DOHH2 (cell line): Measurements from ENCODE around the gene SIK3.

ENCODE experiments used
- H3F3A ChIP-seq: fragments of 200-600 bp; sonication (generic), shearing (Covaris generic); 2 replicates; pipeline ENCODE4 v1.6.0; 2016; ENCODE audit warnings: antibody characterized with exemption, mild to moderate bottlenecking; ENCODE audit not compliant: control insufficient read depth, insufficient read depth
- H3K27ac ChIP-seq: fragments of 200-600 bp; sonication (generic); 2 replicates; pipeline ENCODE4 v1.5.1; 2014; ENCODE audit warnings: low read depth, mild to moderate bottlenecking, low read length, moderate library complexity
- H3K27me3 ChIP-seq: fragments of 200-600 bp; sonication (generic); 2 replicates; pipeline ENCODE4 v1.6.1; 2014; ENCODE audit warnings: mild to moderate bottlenecking, low read length, mixed read lengths; ENCODE audit not compliant: control insufficient read depth
- H3K36me3 ChIP-seq: fragments of 200-600 bp; sonication (generic); 2 replicates; pipeline ENCODE4 v1.6.1; 2014; ENCODE audit warnings: mild to moderate bottlenecking, low read length, moderate library complexity, mixed read lengths; ENCODE audit not compliant: control insufficient read depth
- H3K4me1 ChIP-seq: fragments of 200-600 bp; sonication (generic); 2 replicates; pipeline ENCODE4 v1.6.1; 2014; ENCODE audit warnings: mild to moderate bottlenecking, low read length, mixed read lengths; ENCODE audit not compliant: control insufficient read depth
- H3K4me2 ChIP-seq: fragments of 200-600 bp; sonication (generic); 2 replicates; pipeline ENCODE4 v1.6.0; 2014; ENCODE audit warnings: mild to moderate bottlenecking, low read length, moderate library complexity
- H3K4me3 ChIP-seq: fragments of 200-600 bp; sonication (generic); 2 replicates; pipeline ENCODE4 v1.5.1; 2014; ENCODE audit warnings: mild to moderate bottlenecking, low read length, mixed read lengths
- H3K79me2 ChIP-seq: fragments of 200-600 bp; sonication (generic); 2 replicates; pipeline ENCODE4 v1.6.1; 2014; ENCODE audit warnings: mild to moderate bottlenecking, low read length, mixed read lengths; ENCODE audit not compliant: control insufficient read depth
- H3K9me2 ChIP-seq: fragments of 200-600 bp; sonication (generic); replicated peaks from 2 replicates; pipeline ENCODE4 v1.6.1; 2014; ENCODE audit warnings: mild to moderate bottlenecking, low read length, mixed read lengths; ENCODE audit not compliant: control insufficient read depth
- H3K9me3 ChIP-seq: fragments of 200-600 bp; sonication (generic); 2 replicates; pipeline ENCODE4 v1.6.1; 2014; ENCODE audit warnings: antibody characterized with exemption, low read length, mixed read lengths; ENCODE audit not compliant: control insufficient read depth, insufficient read depth
- H4K20me1 ChIP-seq: fragments of 200-600 bp; sonication (generic); 2 replicates; pipeline ENCODE4 v1.6.0; 2014; ENCODE audit warnings: low read depth, mild to moderate bottlenecking, antibody characterized with exemption, low read length, moderate library complexity; ENCODE audit not compliant: control insufficient read depth, insufficient read depth
- EZH2phosphoT487 ChIP-seq: fragments of 200-600 bp; sonication (generic); IDR thresholded peaks from 2 replicates; pipeline ENCODE4 v1.6.1; 2017; ENCODE audit warnings: borderline replicate concordance, mild to moderate bottlenecking, antibody characterized with exemption, low read length, moderate library complexity, mixed read lengths
- TF ChIP-seq, protein P1 (sequence below): fragments of 200-600 bp; sonication (generic); IDR thresholded peaks from one replicate; pipeline ENCODE4 v1.5.1; 2014; ENCODE audit warnings: antibody characterized with exemption, mild to moderate bottlenecking, low read depth, low read length; ENCODE audit not compliant: poor library complexity, severe bottlenecking

SIK3 gene

DNA sequence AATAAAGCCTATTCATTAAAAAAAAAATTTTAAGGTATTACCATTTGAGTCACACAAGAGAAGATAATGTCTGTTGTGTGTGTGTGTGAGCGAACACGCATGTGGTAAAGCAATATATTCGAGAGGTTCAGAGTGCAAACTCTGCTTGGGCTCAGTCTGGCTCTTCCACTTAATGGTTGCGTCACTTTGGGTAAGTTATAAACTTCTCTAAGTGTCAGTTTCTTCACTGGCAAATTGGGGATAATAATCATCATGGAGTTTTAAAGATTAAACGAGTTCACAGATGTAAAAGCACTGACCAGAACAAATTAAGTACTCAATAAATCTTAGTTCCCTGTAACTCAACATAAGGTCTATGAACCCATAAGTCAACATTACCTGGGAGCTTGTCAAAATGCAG is 37.0 kb downstream of the SIK3 start:
- H3K27ac ChIP-seq, result no peak overlapping the region
- peaks cover 83% of the 10 kb centered on the region for H3K79me2 ChIP-seq
- no peak overlapping the region for H3K4me3 ChIP-seq

DNA sequence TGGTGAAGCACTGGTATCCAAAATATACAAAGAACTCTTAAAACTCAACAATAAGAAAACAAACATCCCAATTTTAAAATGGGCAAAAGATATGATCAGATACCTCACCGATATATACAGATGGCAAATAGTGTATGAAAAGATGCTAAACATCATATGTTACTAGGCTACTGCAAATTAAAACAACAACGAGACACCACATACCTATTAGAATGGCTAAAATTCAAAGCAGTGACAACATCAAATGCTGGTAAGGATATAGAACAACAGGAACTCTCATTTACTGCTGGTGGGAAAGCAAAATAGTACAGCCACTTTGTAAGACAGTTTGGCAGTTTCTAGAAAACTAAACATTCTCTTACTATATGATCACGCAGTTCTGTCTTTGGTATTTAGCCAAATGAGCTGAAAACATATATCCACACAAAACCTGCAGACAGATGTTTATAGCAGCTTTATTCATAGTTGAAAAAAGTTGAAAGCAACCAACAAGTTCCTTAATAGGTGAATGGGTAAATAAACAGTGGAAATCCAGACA is 38.5 kb downstream of the SIK3 start:
- H3K79me2 ChIP-seq, result peaks cover 85% of the 10 kb centered on the region
- peaks cover 23% of the 10 kb centered on the region for H3K4me1 ChIP-seq
- no peak overlapping the region for H3K27ac ChIP-seq
- H3K9me2 ChIP-seq, result no peaks in the 10 kb centered on the region
- no peaks in the 10 kb centered on the region for H3K9me3 ChIP-seq
- H3K4me3 ChIP-seq, result no peak overlapping the region
- H3K27me3 ChIP-seq, result no peaks in the 10 kb centered on the region
- H3K4me2 ChIP-seq, result 0 out of 2 replicates have a peak overlapping the region, but pooled peaks have one; percentile 5
- no peaks in the 10 kb centered on the region for H3F3A ChIP-seq
- H3K36me3 ChIP-seq, result no peaks in the 10 kb centered on the region
- no peak for TF ChIP-seq EZH2phosphoT487
- TF ChIP-seq, protein P1, sequence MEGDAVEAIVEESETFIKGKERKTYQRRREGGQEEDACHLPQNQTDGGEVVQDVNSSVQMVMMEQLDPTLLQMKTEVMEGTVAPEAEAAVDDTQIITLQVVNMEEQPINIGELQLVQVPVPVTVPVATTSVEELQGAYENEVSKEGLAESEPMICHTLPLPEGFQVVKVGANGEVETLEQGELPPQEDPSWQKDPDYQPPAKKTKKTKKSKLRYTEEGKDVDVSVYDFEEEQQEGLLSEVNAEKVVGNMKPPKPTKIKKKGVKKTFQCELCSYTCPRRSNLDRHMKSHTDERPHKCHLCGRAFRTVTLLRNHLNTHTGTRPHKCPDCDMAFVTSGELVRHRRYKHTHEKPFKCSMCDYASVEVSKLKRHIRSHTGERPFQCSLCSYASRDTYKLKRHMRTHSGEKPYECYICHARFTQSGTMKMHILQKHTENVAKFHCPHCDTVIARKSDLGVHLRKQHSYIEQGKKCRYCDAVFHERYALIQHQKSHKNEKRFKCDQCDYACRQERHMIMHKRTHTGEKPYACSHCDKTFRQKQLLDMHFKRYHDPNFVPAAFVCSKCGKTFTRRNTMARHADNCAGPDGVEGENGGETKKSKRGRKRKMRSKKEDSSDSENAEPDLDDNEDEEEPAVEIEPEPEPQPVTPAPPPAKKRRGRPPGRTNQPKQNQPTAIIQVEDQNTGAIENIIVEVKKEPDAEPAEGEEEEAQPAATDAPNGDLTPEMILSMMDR, result no peak
- no peaks in the 10 kb centered on the region; the same call in 1 of the 2 replicates for H4K20me1 ChIP-seq

More for the DNA sequence above, 37.0 kb downstream of the SIK3 start:
- Histone ChIP-seq H3K36me3 (no peaks in the 10 kb centered on the region), H3K27me3 (no peaks in the 10 kb centered on the region), H3K9me3 (no peaks in the 10 kb centered on the region), H3F3A (no peaks in the 10 kb centered on the region), H3K9me2 (no peaks in the 10 kb centered on the region), H3K4me2 (no peak overlapping the region), H3K4me1 (peaks cover 23% of the 10 kb centered on the region), H4K20me1 (no peaks in the 10 kb centered on the region; the same call in 1 of the 2 replicates)
- TF ChIP-seq EZH2phosphoT487, result no peak
- TF ChIP-seq, protein P1, result no peak

DNA sequence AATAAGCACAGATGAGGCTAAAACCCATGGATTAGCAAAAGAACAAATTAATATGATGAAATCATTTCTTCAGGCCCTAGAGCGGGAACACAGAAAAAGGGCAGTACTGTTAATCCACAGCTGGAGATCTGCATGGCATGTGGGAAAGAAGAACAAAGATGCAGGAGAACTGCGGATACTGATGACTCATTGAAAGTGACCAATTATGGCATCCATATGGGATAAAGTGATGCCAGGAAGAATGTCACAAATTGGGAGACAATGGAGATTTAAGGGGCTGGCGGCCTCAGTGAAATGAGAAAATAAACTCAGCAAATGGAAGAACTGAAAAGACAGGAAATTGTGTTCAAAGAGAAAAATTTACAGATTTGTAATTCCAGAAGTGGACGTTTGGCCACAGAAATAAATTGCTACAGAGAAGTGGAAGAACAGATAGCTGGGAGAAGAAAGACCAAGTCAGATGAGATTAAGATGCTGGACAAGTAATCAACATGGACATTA is 39.4 kb downstream of the SIK3 start:
- H3K36me3 ChIP-seq, result no peaks in the 10 kb centered on the region
- peaks cover 23% of the 10 kb centered on the region for H3K4me1 ChIP-seq
- no peaks in the 10 kb centered on the region for H3K9me2 ChIP-seq
- no peak overlapping the region for H3K27ac ChIP-seq
- no peaks in the 10 kb centered on the region for H3K9me3 ChIP-seq
- H3F3A ChIP-seq, result no peaks in the 10 kb centered on the region
- H3K4me3 ChIP-seq, result no peak overlapping the region
- H3K79me2 ChIP-seq, result peaks cover 84% of the 10 kb centered on the region
- H3K4me2 ChIP-seq, result peak overlapping the region; percentile 15; the same call in 1 of the 2 replicates
- H4K20me1 ChIP-seq, result no peaks in the 10 kb centered on the region; the same call in 1 of the 2 replicates
- H3K27me3 ChIP-seq, result no peaks in the 10 kb centered on the region
- TF ChIP-seq EZH2phosphoT487, result no peak
- TF ChIP-seq, protein P1, result no peak
